Activated CD8-positive, alpha-beta memory T cell treated with anti-CD3 and anti-CD28 coated beads, Interleukin-2, amount 50 U/mL, for 48 hours (primary cell): ENCODE results near the gene ZFYVE9.
"Not testable (repeated sequence)": the region's sequence is repeated elsewhere in the genome, so short reads cannot be mapped to it uniquely, and the experiment has no call there.

Experiments
- DNase-seq: peaks from one replicate; pipeline ENCODE4 v3.0.0-alpha.2; 2020

ZFYVE9 gene

DNA sequence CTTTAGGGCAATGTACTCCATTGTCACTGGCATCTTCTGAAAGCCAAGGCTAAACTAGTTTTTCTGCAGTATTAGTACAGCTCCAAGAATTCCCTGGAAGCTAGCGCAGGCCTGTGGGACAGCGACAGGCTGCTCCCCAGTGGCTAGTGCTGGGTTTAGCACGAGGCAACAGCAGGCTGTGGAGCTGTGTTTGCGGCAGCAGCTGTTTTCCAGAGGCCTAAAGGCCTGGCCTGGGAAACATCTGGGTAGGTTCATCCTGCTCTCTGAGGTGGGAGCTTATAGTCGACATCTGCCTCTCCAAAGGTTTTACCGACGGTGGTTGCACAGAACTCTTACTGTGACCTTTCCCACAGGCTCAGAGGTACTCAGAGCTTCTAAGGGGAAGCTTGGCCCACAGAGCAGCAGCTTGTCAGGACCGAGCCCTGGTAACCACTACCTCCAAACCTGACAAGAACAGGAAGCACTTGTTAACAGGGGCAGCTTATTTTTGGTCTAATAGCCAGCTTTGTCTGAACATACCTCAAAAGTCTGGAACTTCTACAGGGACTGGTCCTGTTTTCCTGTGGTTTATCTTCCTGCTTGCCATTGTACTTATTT, 206.9 kb downstream of the ZFYVE9 start:
- DNase-seq: no peak

DNA sequence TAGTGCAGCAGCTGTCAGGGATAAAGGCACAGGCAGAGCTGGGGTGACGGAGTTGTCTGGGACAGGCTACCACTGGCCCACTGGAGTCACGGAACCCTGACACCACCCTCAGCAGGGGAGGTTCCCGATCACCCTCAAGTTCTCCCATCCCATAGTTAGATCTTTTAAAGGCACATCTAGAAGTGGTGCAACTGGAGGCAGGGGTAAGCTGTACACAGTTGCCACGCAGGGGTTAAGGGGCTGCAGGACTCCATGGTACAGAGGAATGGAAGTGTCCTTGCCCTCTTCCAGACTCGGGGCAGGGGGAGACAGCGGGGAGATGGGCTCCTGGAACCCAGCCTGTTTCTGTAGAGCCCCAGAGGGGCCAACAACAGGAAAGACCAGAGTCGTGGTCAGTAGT, 210.8 kb downstream of the ZFYVE9 start:
- no peak for DNase-seq

DNA sequence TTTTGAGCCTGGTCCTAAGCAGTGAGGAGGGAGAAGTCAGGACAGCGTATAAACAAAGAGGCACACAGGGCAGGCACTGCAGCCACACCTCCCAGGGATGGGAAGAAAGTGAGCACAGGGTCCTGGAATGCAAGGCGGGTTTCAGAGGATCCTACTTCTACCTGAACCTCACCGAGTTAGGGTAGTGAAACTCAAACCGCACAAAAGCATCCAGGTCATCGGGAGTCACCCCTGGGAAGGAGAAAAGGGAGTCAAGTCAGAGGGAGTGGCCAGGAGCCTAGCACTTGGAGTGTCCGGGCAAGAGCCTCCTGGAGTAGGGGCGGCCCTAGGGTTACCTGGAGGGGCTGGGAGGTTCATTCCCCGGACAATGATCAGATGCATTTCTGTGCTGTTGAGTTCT, 213.5 kb downstream of the ZFYVE9 start:
- DNase-seq: no peak

DNA sequence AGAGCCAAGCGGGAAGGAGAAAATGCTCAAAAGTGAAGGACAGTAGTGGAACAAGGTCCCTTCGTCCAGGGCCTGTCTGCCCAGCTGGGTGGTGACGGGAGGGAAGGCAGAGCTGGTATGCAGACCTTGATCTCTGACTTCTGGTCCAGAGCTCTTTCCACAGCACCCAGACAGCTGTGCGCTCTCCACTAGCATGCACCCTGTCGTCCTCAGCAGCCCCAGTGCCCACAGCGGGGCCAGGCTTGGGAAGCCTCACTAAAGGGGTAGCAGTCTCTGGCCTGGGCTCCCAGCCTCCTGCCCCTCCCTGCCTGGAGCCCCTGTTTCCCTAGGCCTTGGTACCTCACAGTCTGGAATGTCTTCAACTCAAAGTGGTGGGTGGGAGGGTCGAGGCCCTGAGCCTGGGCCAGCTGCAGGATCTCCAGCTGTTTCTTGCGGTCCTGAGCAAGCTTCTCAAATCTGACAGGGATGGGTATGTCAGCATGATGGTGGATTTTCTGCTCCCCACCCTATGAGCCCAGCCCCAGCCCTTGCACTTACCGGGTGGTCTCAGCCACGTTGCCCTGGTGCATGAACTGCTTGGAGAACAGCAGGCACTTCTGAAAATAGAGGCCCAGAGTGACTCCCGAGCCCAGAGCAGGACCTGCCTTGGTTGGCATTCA, 214.1 kb downstream of the ZFYVE9 start:
- no peak for DNase-seq

DNA sequence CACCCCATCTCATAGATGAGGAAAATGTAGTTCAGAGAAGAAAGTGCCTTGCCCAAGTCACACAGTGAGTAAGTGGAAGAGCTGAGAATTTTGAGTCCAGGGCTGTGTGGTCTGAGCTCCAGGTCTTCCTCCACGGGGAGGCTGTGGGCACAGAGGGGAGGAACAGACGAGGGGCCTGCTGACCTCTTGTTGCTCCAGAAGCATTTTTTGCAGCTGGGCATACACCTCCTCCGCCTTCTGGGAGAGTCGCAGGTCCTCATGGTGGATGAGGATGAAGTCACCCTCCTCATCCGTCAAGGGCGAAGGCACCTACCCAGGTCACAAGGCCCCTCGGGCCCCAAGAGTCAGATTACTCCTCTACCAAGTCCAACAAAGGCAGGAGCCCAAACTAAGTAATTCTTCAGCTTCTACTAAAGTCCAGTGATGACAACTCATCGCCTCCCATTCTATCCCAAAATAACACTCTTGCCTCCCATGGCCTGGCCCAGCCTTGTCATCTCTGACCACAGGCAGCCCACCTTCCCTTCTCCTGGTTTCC, 215.0 kb downstream of the ZFYVE9 start:
- DNase-seq: no peak

DNA sequence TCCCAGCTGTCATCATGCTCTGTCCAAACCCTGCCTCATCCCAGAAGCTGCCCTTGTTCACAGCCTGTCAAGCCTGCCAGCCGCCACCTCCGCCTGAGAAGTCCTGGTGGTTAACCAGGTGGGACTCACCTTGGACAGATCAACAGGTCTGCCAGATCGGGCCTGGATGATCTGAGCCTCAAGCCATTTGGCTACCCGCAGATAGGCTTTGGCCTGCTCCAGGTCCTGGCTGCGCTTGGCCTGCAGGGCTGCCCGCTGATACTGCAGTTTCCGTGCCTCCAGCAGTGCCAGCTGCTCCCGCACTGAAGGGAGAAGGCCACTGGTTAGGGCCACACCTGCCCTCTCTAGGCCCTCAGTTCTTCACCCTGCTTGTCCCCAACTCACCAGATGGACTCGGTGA, 215.5 kb downstream of the ZFYVE9 start:
- DNase-seq: no peak

DNA sequence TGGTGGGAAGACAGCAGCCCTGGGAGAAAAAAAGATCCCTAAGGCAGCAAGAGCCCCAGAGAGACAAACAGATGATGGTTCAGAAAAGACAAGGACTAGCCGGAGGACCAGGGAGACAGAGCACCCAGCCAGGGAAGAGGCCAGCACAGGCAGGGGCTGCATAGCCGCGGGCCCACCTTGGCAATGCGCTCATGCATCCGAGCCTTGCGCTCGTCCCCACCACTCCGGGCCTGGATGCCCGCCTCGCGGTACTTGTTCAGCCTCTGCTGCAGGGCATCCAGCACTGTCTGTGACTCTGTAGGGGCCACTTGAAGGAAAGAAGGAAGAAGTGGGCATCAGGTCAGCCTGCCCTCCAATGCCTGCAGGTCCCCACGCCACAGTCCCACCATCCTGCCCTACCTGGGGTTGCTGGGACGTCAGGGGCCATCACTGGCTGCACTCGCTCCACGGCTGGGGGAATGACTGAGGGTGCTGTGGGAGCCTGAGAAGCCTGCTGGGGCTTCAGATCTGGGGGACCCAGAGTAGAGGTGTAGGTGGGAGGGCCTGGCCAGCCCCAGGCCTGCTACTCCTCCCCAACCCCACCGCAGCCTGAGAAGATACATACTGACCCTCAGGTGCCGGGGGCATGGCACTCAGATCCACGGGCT, 217.1 kb downstream of the ZFYVE9 start:
- DNase-seq: no peak

DNA sequence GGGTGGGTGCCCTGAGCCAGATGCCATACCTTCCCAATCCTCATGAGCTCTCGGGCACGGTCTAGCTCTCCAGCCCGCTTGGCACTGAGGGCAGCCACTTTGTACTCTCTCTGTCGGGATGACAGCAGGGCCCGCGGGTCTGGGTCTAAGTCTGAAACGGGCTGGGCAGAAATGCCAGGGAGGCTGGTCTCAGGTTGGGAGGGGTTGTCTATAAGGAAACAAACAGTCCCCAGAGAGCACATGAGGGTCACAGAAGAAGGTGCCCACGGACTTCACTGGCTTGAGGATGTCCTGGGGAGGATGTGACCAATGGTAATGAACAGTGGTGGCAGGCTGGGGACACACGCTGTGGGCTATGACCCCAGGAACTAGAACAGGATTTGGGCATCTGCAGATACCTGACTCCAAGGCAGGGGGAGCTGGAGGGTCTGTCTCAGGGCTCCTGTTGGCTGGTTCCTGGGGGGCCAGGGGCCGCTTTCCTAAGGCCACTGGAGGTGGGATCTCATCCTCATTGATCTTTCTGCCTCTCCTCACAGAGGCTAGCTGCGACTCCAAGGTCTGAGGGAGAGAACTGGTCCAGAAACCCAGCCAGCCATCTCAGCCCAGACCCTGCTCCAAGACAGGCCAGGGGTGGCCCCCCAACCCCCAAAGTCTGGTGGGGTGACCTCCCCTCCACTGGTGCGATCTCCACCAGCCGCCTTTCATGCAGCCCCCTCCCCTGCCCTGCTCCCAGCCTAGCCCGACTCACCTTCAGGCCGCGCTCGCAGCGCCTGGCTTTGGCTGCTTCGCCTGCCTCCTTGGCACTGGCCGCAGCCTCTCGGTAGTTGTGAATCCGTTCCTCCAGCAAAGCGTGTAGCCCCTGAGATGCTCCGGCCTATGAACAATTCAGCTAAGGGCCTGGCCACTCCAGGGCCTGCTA, 218.0 kb downstream of the ZFYVE9 start:
- DNase-seq: no peak

DNA sequence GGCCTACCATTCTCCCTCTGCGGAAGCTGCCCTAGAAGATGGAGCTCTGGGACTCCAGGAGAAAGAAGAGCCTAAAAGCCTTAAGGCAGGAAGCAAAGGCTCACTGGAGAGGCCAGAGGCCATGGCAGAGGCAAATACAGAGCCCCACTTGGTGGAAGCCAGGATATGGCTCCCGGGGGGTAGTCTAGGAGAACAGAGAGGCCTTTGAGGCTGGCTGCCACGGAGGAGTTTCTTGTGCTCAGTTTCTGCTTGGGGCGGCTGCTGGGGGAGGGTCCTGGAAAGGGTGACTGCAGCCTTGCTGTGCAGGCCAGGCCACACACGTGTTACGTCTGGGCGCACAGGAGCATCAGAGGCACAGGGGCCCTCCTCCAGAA, 218.7 kb downstream of the ZFYVE9 start:
- no peak for DNase-seq

DNA sequence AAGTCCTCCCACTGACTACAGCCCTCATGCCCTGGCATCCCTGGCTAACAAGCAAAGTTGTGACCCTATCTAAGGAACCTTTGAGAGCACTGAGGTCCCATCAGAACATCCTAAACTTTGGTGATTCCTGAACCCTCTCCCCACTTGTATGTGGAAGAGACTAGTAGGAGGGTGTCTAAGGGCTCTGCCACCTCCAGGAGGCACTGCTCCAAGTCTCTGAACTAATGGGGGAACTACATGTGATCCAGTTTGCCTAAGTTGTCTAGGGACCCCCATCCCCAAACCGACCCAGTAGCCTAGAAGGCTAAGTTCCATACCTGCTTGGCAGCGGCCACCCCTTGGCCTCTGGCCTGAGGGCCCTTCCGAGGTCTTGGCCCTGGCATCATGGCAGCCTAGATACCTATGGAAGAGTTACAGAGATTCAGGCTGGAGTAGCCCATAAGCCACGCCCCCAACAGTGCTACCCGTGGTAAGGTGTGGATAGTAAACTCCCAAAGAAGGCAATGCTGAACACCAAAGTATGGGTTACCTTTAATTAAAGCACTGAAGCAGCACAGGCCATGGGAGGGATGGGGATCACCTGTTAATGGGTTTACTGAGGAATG, 222.4 kb downstream of the ZFYVE9 start:
- DNase-seq: no peak

DNA sequence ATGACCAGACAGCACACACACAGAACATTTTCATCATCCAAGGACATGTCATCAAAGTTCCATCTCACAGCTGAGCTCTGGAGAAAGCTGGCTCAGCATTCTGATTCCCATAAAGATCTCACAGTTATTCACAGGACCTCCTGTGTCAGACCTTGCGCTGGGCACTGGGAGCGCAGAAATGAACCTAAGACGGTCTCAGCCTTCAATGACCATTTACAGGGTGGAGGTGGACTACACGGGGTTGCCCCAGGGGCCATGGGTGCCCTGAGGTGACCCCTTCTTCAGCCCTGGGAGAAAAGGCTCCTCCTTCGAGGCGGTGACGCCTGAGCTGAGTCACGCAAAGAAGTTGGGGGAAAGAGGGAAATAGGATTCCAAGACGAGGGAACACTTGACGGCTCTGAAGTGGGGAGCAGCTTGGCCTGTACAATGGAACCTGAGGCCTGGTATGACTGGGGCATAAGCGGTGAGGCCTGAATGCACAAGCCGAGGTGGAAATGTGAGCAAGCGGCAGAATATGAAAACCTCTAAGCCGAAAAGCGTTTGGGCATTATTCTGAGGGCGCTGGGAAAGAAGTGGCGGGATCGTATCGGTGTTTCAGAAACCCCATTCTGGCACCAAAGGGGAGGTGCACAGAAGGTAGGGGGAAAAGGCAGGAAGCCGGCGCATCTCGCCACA, 223.3 kb downstream of the ZFYVE9 start:
- peak; percentile 63 for DNase-seq

DNA sequence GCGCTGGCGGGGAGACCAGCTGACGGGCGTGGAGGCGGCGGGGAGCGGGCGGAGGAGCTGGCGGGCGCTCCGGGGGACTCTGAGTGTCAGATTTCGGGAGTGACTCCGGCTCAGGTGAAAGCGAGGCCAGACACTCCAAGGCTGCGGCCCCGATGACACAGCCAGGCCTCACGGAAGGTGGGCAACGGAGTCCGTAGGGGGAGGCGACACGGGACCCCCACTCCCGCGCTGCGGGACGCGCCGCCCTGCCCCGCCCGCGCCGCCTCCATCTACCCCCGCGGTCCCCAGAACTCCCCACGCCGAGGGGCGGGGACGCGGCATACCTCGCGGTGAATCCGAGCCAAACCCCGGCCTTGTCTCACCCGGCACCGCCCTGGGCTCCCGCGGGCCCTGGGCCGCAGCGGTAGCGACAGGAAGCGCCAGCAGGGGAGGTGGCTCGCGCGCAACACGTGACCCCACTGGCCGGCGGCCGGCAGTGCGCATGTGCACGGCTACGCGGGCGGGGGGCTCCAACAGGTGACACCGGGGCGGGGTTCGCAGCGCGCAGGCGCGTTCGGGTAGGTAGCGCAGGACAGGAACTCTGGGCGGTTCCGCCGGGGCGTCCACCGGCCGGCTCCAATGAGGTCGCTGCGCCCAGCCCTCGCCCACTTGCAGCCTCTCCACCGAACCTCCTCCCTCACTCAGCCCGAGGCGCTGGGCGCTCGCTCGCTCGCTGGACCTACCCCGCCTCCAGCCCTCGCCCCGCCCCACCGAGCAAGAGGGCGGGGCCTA, 224.0 kb downstream of the ZFYVE9 start, which contains the start of gene CC2D1B:
TSS of gene CC2D1B (minus strand) at position 460 of the 771 bp plus-strand sequence. CDS start 1,585 bp downstream, outside the sequence.
- peak; percentile 99 for DNase-seq

DNA sequence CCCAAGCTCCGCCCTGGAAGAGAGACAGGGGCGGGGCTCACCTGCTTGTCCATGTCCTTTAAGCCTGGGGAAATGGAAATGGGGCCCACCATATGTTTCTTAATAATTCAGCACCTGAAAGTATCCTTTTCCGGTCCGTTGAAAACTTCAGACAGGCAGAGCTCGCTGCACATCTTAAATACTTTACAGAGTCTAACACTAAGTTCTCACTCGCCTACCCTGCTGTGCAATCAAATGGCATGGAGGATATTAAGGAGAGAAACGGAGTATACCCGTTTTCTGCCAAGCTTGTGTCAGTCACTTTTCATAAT, 224.6 kb downstream of the ZFYVE9 start:
- no peak for DNase-seq

DNA sequence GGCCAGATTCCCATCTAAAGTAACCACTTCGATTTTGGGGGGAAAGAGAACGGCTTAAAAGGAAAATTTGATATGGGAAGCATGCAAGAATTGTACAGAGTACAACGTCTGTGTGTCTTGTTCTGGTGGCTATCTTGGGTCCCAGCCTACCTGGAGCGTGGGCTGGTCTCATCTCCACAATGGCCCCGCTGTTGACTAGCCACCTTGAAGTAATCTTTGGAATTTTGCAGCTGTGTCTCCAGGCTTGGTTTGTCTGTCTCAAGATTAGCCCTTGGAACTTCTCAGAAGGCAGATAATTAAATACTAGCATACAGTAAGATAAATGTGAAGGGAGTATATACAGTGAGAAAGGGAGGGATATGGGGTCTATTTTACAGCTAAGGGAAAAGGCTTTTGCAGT, 225.4 kb downstream of the ZFYVE9 start:
- DNase-seq: no peak

DNA sequence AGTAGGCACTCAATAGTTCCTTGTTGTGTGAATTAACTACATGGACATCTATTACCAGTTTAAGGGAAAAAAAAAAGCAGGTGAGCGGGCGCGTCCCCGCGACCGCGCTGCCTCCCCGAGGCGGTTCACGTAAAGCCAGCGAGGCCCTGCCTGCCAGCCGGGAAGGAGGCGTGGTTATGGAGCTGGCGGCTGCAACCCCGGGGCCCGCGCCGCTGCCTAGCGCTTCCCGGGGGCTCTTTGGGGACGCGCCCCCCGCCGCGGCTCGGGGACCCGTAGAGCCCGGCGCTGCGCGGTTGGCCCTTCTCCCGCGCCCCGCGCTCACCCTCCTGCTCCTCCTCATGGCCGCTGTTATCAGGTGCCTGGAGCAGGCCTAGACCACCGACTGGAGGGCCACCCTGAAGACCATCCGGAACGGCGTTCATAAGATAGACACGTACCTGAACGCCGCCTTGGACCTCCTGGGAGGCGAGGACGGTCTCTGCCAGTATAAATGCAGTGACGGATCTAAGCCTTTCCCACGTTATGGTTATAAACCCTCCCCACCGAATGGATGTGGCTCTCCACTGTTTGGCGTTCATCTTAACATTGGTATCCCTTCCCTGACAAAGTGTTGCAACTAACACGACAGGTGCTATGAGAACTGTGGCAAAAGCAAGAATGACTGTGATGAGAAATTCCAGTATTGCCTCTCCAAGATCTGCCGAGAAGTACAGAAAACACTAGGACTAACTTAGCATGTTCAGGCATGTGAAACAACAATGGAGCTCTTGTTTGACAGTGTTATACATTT, 226.7 kb downstream of the ZFYVE9 start:
- peak; percentile 77 for DNase-seq

DNA sequence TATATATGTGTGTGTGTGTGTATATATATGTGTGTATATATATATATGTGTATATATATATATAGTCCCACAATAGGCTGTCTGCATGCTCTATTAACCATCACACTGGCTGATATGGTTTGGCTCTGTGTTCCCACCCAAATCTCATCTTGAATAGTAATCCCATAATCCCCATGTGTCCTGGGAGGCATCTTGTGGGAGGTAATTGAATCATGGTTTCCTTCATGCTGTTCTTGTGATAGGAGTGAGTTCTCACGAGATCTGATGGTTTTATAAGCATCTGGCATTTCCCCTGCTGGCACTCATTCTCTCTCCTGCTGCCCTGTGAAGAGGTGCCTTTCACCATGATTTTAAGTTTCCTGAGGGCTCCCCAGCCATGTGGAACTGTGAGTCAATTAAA, 228.0 kb downstream of the ZFYVE9 start:
- DNase-seq: not testable (repeated sequence)

DNA sequence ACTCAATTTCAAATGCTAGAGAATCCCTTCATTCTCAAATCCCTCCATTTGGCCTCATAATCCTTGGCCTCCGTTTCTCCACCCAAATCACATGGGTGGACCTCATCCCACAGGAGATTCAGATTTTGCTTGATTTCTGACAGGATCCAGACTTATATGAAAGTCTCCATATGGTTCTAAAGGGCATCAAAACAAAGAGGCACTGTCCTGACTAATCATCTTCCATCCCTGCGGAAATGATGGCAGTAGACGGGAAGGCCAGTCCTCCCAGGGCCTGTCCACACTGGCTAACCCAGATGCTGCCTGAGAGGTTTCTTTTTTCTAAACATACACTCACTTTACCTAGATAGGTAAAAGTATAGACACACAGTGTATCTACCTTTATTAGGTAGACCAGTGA, 243.5 kb downstream of the ZFYVE9 start:
- no peak for DNase-seq

DNA sequence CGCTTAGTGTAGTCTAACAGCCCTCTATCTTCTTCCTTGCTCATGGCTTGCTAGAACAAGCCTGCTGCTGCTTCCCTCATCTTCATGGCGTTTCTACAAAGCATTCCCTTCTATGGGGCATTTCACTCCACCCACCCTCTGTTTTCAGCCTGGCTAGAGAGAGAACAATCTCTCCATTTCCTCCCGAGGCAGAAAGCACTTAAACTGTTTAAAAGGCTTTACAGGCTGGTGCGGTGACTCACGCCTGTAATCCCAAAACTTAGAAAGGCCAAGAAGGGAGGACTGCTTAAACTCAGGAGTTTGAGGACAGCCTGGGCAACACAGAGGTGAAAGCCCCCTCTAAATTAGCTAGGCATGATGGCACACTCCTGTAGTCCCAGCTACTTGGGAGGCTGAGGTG, 244.6 kb downstream of the ZFYVE9 start:
- DNase-seq: peak; percentile 13

DNA sequence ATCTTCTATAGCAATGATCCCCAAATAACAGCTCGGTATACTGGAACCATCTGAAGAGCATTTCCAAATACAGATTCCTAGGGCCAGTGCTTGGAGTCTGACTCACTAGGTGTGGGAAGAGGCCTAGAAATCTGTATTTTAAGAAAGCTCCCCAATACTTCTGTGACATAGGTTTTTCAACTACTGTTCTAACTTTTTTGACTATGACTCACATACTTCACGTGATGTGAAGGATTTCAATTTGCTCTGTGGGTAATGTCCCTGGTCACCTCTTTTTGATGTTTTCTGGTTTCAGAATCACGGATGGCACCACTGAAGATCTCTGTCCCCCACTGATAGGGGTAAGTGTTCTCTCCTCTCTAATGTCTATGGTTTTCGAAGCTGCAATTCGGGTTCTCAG, 251.3 kb downstream of the ZFYVE9 start:
- no peak for DNase-seq
